Measurements from ENCODE around the gene FKBP1C. TPM values are rescaled to one million over a fixed set of nuclear protein-coding genes. Genes with fewer than 3 reads are reported as not detected.
"Not testable (repeated sequence)": the region's sequence is repeated elsewhere in the genome, so short reads cannot be mapped to it uniquely, and the experiment has no call there.

Gene FKBP1C
- under 1 TPM in 2 of 4 donors, not detected in 2; 0.16 to 0.53 TPM for total RNA-seq

DNA sequence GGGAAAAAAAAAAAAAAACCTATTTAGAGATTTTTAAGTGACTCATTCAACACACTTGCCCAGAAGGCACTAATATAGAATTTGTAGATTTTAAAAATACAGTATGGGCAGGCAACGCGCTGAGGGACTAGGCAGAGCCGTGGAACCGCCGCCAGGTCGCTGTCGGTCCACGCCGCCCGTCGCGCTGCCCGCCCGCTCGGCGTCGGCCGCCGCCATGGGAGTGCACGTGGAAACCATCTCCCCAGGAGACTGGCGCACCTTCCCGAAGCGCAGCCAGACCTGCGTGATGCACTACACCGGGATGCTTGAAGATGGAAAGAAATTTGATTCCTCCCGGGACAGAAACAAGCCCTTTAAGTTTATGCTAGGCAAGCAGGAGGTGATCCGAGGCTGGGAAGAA is at the start of gene FKBP1C:
FKBP1C (plus strand) TSS at position 127 of the 400 bp plus-strand sequence.
- intact Hi-C loops (cut with DNase I; ENCODE audit: low total_unique reads); DNase-seq (ENCODE audit: low spot score in 2 of 2); H3K4me3 ChIP-seq (ENCODE audit: low read depth, poor library complexity, severe bottlenecking): not testable (repeated sequence)
- 92 to 96% methylated on average over 27 of the region's 27 CpGs for WGBS, 2 donors

DNA sequence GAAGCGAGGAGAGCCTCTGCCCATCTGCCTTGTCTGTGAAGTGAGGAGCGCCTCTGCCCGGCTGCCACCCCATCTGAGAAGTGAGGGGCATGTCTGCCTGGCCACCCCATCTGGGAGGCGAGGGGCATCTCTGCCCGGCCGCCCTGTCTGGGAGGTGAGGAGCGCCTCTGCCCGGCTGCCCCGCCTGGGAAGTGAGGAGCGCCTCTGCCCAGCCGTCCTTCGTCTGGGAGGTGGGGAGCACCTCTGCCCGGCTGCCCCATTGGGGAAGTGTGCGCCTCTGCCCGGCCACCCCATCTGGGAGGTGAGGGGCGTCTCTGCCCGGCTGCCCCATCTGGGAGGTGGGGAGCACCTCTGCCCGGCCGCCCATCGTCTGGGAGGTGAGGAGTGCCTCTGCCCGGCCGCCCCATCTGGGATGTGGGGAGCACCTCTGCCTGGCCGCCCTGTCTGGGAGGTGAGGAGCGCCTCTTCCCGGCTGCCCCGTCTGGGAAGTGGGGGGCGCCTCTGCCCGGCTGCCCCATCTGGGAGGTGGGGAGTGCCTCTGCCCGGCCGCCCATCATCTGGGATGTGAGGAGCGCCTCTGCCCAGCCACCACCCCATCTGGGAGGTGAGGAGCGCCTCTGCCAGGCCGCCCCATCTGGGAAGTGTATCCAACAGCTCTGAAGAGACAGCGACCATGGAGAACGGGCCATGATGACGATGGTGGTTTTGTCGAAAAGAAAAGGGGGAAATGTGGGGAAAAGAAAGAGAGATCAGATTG is 47.0 kb upstream of the FKBP1C start:
- peak in 1 of 2 donors; percentile 59 for DNase-seq (ENCODE audit: low spot score in 2 of 2)
- H3K4me3 ChIP-seq (ENCODE audit: low read depth, poor library complexity, severe bottlenecking); intact Hi-C loops (cut with DNase I; ENCODE audit: low total_unique reads): not testable (repeated sequence)
- 82 to 90% methylated on average over 27 to 32 of the region's 37 CpGs for WGBS, 2 donors

DNA sequence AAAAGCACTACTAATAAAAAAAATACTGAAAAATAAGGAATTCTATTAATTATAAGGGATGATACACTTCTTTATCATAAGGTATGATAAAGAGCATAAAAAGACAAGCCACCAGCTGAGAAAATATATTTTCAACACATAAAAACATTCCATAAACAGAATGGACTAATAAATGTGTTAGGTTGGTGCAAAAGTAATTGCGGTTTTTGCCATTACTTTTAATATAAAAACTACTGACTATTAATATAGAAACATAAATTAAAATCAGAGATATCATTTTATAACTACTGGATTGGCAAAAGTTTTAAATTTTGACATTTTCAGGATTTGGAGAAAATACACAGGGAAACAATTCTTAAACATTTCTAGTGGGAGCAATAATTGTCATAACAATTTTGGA is 37.1 kb upstream of the FKBP1C start:
- no peak for DNase-seq (ENCODE audit: low spot score in 2 of 2)
- no peak overlapping the region for H3K4me3 ChIP-seq (ENCODE audit: low read depth, poor library complexity, severe bottlenecking)
- intact Hi-C loops (cut with DNase I; ENCODE audit: low total_unique reads) = no loop called here
- 77 to 86% methylated on average over 1 of the region's 1 CpG for WGBS, 2 donors
- TF ChIP-seq POLR2A (IDR thresholded peaks at IDR 0.05) = no peak
- TF ChIP-seq, protein P1, sequence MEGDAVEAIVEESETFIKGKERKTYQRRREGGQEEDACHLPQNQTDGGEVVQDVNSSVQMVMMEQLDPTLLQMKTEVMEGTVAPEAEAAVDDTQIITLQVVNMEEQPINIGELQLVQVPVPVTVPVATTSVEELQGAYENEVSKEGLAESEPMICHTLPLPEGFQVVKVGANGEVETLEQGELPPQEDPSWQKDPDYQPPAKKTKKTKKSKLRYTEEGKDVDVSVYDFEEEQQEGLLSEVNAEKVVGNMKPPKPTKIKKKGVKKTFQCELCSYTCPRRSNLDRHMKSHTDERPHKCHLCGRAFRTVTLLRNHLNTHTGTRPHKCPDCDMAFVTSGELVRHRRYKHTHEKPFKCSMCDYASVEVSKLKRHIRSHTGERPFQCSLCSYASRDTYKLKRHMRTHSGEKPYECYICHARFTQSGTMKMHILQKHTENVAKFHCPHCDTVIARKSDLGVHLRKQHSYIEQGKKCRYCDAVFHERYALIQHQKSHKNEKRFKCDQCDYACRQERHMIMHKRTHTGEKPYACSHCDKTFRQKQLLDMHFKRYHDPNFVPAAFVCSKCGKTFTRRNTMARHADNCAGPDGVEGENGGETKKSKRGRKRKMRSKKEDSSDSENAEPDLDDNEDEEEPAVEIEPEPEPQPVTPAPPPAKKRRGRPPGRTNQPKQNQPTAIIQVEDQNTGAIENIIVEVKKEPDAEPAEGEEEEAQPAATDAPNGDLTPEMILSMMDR (IDR thresholded peaks at IDR 0.05) = no peak

DNA sequence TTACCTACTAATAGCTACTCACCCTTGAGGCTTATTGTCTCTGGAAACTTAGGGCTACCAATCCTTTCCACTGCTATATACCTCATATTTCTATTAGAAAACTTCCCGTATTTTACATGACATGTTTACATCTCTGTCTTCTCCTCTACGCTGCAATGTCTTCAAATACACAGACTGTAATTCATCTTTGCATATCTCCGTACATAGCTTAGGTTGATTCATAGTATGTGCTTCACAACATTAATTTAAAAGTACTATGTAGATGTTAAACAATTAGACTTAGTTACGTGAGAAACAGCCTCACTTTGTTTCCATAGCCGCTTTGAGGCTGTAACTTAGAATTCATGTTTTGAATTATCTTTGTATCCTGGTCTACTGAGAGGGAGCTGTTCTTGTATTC is 35.1 kb upstream of the FKBP1C start:
- no peak overlapping the region for H3K4me3 ChIP-seq (ENCODE audit: low read depth, poor library complexity, severe bottlenecking)
- TF ChIP-seq, protein P1 (IDR thresholded peaks at IDR 0.05) = no peak
- no peak for TF ChIP-seq POLR2A (IDR thresholded peaks at IDR 0.05)
- intact Hi-C loops (cut with DNase I; ENCODE audit: low total_unique reads) = no loop called here
- no peak for DNase-seq (ENCODE audit: low spot score in 2 of 2)
- 54 to 57% methylated on average over 5 of the region's 5 CpGs for WGBS, 2 donors

DNA sequence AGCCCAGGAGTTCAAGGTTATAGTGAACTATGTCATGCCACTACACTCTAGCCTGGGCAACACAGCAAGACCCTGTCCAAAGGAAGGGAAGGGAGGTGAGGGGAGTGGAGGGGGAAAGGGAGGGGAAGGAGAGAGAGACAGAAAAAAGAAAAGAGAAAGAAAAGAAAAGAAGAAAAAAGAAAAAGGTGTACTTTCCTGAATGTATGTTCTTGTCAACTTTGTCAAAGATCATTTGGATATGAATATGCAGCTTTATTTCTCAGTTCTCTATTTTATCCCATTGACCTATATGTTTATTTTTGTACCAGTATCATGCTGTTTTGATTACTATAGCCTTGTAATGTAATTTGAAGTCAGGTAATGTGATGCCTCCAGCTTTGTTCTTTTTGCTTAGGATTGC is 30.9 kb upstream of the FKBP1C start:
- TF ChIP-seq, protein P1 (IDR thresholded peaks at IDR 0.05) = no peak
- no peak for TF ChIP-seq POLR2A (IDR thresholded peaks at IDR 0.05)
- H3K4me3 ChIP-seq (ENCODE audit: low read depth, poor library complexity, severe bottlenecking) = no peak overlapping the region
- DNase-seq (ENCODE audit: low spot score in 2 of 2) = no peak
- intact Hi-C loops (cut with DNase I; ENCODE audit: low total_unique reads) = no loop called here

DNA sequence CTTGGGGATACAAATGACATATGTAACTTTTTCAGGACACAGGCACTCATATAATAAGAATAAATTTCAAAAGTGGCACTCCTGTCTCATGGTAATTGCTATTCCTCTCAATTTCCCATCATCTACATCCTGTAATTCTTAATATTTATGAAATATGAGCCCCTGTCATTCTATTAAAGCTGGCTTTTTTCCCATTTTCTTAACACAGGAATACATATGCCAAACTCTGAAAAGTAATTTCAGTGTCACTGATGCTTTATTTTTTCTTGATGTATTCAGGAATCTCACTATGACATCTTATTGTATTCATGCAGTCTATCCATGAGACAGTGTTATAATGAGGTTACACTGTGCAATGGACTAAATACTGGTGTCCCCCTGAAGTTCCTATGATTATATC is 24.3 kb upstream of the FKBP1C start:
- DNase-seq (ENCODE audit: low spot score in 2 of 2) = no peak
- TF ChIP-seq POLR2A (IDR thresholded peaks at IDR 0.05) = no peak
- TF ChIP-seq, protein P1 (IDR thresholded peaks at IDR 0.05) = no peak
- intact Hi-C loops (cut with DNase I; ENCODE audit: low total_unique reads) = no loop called here
- no peak overlapping the region for H3K4me3 ChIP-seq (ENCODE audit: low read depth, poor library complexity, severe bottlenecking)

DNA sequence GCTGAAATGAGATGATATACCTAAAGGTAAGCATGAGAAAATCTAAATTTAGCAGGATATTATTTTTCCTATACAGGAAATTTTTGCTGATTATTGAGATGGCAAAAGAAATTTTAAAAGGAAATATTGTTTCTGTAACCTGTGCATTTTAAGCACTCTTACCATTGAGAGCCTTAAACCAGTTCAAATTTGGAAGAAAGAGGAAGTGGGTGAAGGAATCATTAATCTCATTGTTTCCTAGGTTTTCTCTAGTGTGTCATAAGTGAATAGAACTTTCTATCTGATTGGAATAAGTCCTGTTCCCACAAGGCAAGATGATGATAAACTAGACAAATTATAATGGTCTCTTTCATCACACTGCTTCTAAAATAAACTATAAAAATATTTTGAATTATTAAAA is 22.4 kb upstream of the FKBP1C start:
- TF ChIP-seq POLR2A (IDR thresholded peaks at IDR 0.05) = no peak
- TF ChIP-seq, protein P1 (IDR thresholded peaks at IDR 0.05) = no peak
- H3K4me3 ChIP-seq (ENCODE audit: low read depth, poor library complexity, severe bottlenecking) = no peak overlapping the region
- intact Hi-C loops (cut with DNase I; ENCODE audit: low total_unique reads) = no loop called here
- DNase-seq (ENCODE audit: low spot score in 2 of 2) = no peak

Data from lower leg skin (tissue), 4 donors.